GM18502 (cell line): ENCODE results near the gene NUFIP1.
"Not testable (repeated sequence)": the region's sequence is repeated elsewhere in the genome, so short reads cannot be mapped to it uniquely, and the experiment has no call there.

ENCODE experiments used
- ATAC-seq: cut with Tn5 transposase; IDR thresholded peaks from one replicate; pipeline ENCODE4 v1.9.1; 2021; ENCODE audit warnings: mild to moderate bottlenecking; ENCODE audit not compliant: unreplicated experiment, poor library complexity

Gene NUFIP1

GRCh38 chr13:44921931-44922758, 67.1 kb downstream of the NUFIP1 start:
- no peak for ATAC-seq

DNA sequence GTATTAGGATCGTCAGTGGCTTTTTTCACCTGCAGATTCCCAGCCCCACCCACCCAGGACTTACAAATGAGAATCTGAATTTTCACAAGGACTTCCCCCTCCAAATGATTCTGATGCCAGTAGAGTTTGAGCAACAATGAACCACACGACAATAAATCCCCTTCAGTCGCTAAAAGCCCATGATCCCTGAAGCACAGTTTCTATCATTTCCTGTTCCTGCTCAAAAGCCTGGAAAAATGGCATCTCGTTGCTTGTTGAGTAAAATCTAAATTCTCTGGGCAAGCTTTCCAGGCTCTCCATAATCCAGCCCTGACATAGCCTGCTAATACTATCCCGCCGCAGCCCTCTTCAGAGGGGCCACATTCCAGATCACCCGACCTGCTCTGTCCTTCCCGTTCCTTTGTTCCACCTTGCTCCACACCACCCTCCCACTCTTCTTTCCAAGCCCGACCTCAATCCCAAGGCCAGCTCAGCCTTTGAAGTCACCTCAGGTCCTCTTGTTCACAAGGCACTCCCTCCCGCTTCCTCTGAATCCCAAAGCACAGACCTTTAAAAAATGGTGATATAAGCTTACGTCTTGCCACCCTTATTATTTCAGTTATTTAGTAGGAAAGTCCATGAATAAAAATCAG, 67.9 kb downstream of the NUFIP1 start:
- ATAC-seq: no peak

GRCh38 chr13:44920013-44920412, 69.3 kb downstream of the NUFIP1 start:
- ATAC-seq: no peak

DNA sequence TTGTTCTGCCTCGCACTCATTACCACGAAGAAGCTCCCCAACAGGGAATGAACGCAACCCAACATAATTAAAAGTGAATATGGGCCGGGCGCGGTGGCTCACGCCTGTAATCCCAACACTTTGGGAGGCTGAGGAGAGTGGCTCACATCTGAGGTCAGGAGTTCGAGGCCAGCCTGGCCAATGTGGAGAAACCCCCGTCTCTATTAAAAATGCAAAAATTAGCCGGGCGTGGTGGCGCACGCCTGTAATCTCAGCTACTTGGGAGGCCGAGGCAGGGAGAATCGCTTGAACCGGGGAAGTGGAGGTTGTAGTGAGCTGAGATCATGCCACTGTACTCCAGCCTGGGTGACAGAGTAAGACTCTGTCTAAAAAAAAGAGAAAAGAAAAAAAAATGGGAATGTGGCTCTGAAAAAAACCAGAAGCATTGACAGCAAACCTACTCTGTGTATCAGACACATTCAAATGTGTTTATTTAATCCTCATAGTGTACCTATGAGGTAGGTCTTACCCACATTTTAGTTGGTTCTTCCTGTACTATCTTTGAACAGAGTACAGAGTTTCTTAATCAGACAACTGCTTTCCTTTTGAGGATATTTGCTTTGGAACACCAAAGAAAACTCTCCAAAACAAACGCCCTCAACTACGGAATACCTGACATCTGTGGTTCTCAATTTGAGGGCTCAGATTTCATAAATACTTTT, 70.0 kb downstream of the NUFIP1 start:
- no peak for ATAC-seq

DNA sequence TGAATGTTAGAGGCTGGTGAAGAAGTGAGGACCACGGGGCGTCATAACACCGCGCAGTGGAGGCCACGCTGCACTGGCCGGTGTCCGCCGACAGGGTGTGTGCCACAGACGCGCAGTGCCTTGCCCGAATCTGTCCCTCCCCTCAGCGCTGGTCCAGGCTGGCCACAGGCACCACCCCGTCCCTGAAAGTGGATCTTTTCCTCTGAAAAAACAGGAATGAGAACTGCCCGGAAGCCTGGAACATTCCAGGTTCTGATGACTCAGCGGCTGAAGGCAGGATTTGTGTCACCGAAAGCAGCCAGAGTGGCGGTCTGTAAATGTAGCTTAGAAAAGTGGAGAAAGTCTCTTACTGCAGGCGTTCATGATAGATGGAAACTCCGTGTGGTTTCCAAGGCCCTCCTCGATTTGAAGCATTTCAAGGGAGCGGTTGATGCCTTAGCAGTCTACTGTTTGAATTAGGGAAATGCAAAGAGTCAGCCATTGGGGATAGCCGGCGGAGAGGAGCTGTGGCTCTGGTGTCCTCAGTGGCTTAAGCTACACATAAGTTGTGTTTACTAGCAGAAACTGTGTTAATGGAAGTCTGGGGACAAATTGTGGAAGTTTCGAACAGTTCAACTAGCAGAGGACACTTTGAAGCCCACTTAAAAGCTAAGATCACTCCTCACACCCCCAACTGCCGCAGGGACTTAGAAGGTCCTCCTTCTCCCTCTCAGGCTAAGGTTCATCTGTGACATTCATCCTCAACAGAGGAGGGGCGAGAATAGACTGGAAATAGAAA, 70.8 kb downstream of the NUFIP1 start:
- ATAC-seq: peak; percentile 90

GRCh38 chr13:44917589-44918325, 71.5 kb downstream of the NUFIP1 start:
- ATAC-seq: peak; percentile 81

DNA sequence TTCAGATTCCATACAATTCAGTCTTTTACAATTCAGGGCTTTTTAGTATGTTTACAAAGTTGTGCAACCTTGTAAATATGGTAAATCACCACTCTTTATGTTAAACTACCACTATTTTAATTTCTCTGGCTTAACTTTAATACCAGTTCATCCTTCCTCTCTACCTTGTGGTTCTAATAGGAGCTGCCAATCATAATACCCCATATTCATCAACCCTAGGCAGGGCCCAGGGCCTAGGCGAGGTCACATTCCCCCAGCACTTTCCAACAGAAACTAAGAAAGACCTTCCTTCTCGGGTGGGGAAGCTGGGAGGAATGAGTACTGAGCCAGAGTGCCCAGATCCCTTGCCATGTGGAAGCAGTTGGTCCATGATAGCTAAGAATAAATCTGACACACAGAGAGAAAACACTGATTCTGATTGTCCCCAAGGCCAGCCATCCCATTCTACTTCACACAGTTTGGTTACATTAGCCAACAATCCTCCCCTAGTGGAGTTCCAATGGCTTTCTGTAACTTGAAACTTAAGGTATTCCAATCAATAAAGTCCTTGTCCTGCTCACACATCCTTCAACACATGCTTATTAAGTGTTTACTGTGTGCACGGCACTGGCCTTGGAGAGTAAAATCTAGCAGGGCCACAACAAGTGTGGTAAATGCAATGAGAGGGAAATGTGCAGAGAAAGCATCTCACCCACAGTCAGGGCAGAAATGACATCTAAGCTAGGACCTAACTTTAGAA, 76.8 kb downstream of the NUFIP1 start:
- ATAC-seq: no peak

GRCh38 chr13:44908712-44909111, 80.6 kb downstream of the NUFIP1 start:
- no peak for ATAC-seq

DNA sequence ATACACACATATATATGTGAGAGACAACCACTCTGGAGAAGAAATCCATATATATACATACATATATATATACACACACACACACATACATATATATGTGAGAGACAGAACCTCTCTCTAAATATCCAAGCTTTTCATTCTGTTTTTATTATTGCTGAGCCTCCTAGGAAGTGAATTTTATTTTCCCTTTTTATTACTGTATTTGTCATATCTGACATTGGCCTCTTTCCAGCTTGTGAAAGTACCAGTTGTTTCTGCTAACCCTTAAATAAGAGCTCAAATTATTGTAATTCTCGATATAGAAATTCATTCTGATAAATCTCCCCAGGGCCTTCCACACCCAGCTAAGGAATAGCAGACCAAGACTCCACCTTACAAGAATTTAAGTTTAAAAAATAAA, 81.0 kb downstream of the NUFIP1 start:
- ATAC-seq: no peak

GRCh38 chr13:44906713-44907112, 82.6 kb downstream of the NUFIP1 start:
- no peak for ATAC-seq

DNA sequence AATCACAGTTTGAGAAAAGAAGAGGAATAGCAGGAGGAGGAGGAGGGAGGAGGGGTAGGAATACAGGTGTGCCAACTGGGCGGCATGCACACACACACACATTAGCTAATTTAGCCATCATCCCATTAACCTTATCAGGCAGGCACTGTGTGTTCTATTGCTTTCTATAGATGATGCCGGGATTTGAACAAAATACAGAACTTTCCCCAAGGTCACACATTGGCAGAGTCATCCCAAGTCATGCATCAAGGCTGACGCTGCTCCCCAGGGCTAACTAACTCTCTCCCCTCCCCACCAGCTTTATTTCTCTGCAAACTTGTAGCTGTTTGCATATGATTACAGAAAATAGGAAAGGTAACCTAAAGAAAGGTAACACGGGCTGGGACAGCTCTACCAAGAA, 83.0 kb downstream of the NUFIP1 start:
- ATAC-seq: no peak

GRCh38 chr13:44905556-44905955, 83.7 kb downstream of the NUFIP1 start:
- no peak for ATAC-seq

DNA sequence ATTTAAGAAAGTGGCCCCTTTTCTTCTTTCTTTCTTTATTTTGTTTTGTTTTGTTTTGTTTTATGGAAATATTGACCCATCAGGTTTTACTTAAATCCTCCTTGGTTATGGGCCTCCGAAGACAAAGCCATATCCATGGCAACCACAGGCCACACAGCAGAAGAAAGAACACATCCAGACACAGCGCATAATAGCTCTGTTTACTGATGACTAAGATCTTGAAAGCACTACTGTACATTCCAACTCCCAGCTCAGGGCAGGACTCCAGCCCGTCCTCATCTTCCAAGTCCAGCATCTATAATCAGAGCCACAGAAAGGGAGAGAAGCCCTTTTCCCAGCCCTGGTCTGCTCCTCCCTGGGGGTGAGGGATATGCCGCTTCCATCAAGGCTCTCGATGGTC, 84.3 kb downstream of the NUFIP1 start:
- ATAC-seq: no peak

DNA sequence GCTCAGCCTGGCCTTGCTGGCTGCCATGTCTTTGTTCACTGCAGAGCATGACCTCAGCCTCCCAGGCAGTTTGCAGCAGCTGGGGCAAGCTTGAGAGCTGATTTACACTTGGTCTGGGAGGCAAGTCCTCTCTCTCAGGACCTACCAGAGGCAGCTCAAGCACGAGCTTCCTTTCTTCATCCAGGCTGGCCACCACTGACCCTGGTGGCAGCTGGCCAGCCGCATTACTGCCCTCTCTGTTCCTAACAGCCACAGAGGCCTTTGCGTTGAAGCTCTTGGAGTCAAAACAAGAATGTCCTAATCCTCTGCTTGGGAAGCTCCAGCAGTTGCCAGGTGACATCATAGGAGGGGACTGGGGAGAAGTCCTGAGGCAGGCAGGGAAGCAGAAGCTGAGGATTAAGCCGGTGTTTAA, 85.7 kb downstream of the NUFIP1 start:
- no peak for ATAC-seq

DNA sequence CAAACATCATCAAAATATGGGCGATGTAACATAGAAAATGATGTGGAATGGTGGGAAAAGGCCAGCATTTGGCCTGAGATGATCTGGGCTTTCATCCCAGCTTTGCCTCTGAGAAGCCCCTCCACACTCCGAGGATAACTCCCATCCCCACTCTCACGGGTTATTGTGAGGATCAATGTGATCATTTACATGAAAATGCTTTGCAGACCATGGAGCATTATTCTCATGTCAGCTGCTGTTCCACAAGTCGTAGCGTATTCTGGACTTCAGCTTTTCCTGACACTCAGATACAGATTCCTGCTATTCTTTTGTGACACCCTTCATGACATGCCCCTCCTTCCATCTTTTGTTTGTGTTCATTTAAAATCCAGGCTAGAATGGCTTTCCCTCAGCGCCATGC, 86.5 kb downstream of the NUFIP1 start:
- ATAC-seq: no peak

DNA sequence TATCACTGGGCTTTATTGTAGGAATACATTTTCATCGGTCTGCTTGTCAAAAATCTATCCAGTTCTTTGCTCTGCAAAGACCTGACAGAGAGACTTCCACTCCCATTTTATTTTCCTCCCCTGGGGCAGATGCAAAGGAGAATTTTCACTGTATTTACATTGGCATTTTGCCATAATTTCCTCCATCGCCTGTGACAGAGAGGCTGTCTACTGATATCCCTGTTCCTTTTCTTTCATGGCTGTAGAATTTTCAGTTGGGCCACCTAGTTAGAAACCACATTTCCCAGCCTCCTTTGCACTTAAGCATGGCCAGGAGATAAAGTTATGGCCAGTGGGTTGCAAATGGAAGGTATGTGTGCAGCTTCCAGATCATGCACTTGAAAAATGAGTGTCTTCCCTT, 89.3 kb downstream of the NUFIP1 start:
- ATAC-seq: no peak

DNA sequence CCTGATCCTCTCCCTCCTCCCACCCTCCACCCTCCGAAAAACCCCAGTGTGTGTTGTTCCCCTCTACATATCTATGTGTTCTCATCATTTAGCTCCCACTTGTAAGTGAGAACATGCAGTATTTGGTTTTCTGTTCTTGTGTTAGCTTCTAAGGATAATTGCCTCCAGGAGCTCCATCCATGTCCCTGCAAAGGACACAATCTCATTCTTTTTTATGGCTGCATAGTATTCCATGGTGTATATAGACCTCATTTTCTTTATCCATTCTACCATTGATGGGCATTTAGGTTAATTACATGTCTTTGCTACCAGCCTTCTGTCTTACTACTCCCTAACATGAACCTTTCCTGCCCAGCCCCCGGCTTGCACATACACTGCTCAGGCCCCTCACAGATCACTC, 91.0 kb downstream of the NUFIP1 start:
- not testable (repeated sequence) for ATAC-seq

- no peak for ATAC-seq
Observed at GRCh38 chr13:44895953-44896335, 93.3 kb downstream of the NUFIP1 start.

DNA sequence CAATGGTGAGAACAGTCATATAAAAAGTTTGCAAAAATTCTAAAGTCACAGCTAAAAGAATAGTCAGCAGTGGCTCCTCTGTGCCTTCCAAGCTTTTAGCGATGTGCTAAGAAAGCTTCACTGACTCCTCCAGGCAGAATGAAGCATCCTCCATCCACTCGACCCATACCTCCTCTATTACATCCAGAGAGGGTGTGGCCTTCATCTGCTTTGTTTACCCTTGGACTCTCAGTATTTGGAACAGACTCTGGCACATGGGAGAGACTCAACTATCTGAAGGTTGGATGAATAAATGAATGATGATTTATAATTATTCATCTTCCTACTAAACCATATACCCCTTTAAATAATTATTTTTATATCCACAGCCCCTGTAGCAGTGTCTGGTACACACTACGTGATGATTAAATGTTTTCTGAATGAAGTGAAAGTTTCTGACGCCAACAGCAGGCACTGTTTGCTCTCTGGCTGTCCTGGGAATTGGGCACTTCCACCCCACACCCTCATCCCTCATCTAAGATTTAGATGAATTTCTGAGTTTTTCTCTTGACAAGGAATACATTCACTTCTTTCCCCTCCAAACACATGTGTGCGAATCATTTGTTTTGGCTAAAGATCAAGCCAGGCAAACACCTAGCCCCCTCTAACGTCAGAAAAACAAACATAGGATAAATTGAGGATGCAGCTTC, 93.9 kb downstream of the NUFIP1 start:
- no peak for ATAC-seq
